Endothelial cell of umbilical vein (primary cell): ENCODE results near the gene FBLN7. TPM values are rescaled to one million over a fixed set of nuclear protein-coding genes. Genes with fewer than 3 reads are reported as not detected.
A peak's percentile ranks its signal among the peaks of the same experiment; 100 is the strongest.

ENCODE experiments used
- BruUV-seq: library from RNA; stranded (reverse); fragments of 400-500 nt; replicated peaks from 2 replicates; lab custom pipeline; 2021; lab: Mats Ljungman, UMichigan
- CTCF ChIA-PET: fragments of 300-600, 350-600 bp; sonication (Branson Sonifier 250); formaldehyde crosslinking; loops from one replicate; lab custom pipeline; 2021; ENCODE audit warnings: antibody characterized with exemption, inconsistent platforms; lab: Charles Lee
- POLR2A ChIA-PET: fragments of 300-600, 350-600 bp; sonication (Branson Sonifier 250); formaldehyde crosslinking; loops from one replicate; lab custom pipeline; 2021; ENCODE audit warnings: antibody characterized with exemption, inconsistent platforms; lab: Charles Lee
- DNase-seq: peaks from one replicate; pipeline ENCODE4 v3.0.0-alpha.2; 2011; ENCODE audit warnings: low read depth, low spot score
- FAIRE-seq: peaks from 2 replicates; lab custom pipeline; 2011; peaks lifted over from hg19 to GRCh38; lab: Jason Lieb, UNC
- H2AFZ ChIP-seq: 2 replicates; pipeline ENCODE4 v1.6.0; 2012; ENCODE audit warnings: low read depth, low read length, control low read depth, inconsistent platforms
- H3K27ac ChIP-seq: 2 replicates; pipeline ENCODE4 v1.5.1; 2011; ENCODE audit warnings: low read depth, mild to moderate bottlenecking, control low read depth, low read length, moderate library complexity; ENCODE audit not compliant: insufficient read depth
- H3K27me3 ChIP-seq, 2 experiments: 2 replicates each; pipeline versions ENCODE4 v1.6.0 to v1.6.1; 2011; ENCODE audit warnings: low read length in 2 of 2, mixed read lengths in 1 of 2; ENCODE audit not compliant: control insufficient read depth in 2 of 2, insufficient read depth in 2 of 2
- H3K36me3 ChIP-seq, 2 experiments: 2 replicates in 1 of 2; 3 replicates in 1 of 2; pipeline ENCODE4 v1.5.1; 2011; ENCODE audit warnings: low read length in 2 of 2, mild to moderate bottlenecking in 1 of 2, moderate library complexity in 1 of 2; ENCODE audit not compliant: control insufficient read depth in 2 of 2, insufficient read depth in 2 of 2; ENCODE audit errors: extremely low read depth in 1 of 2
- H3K4me1 ChIP-seq: 3 replicates; pipeline ENCODE4 v1.5.1; 2011; ENCODE audit warnings: mild to moderate bottlenecking, low read length; ENCODE audit not compliant: control insufficient read depth, insufficient read depth; ENCODE audit errors: extremely low read depth
- H3K4me2 ChIP-seq: 2 replicates; pipeline ENCODE4 v1.6.1; 2011; ENCODE audit warnings: low read length, control low read depth, mixed read lengths; ENCODE audit not compliant: insufficient read depth
- H3K4me3 ChIP-seq, 3 experiments: fragments of 200-600 bp in 1 of 3; sonication (generic), shearing (Covaris generic) in 1 of 3; replicated peaks in 1 of 3; 2 replicates each; pipeline ENCODE4 v1.5.1; 2011 to 2016; ENCODE audit warnings: control low read depth in 3 of 3, low read length in 3 of 3, mild to moderate bottlenecking in 2 of 3, inconsistent platforms in 1 of 3, low read depth in 1 of 3, moderate library complexity in 1 of 3; ENCODE audit not compliant: insufficient read depth in 1 of 3
- H3K79me2 ChIP-seq: 2 replicates; pipeline ENCODE4 v1.6.0; 2012; ENCODE audit warnings: low read length, inconsistent platforms; ENCODE audit not compliant: control insufficient read depth, insufficient read depth
- H3K9ac ChIP-seq: replicated peaks from 2 replicates; pipeline ENCODE3; 2011; ENCODE audit warnings: low read length, control low read depth; ENCODE audit not compliant: insufficient read depth; ENCODE audit errors: extremely low read depth
- H3K9me1 ChIP-seq: replicated peaks from 3 replicates; pipeline ENCODE4 v1.6.0; 2011; ENCODE audit warnings: mild to moderate bottlenecking, low read length; ENCODE audit not compliant: control insufficient read depth, insufficient read depth; ENCODE audit errors: extremely low read depth
- H3K9me3 ChIP-seq: replicated peaks from 2 replicates; pipeline ENCODE4 v1.5.1; 2012; ENCODE audit warnings: low read length, inconsistent platforms; ENCODE audit not compliant: control insufficient read depth, insufficient read depth
- H4K20me1 ChIP-seq: replicated peaks from 2 replicates; pipeline ENCODE3; 2011; ENCODE audit warnings: mild to moderate bottlenecking, low read length; ENCODE audit not compliant: control insufficient read depth, insufficient read depth; ENCODE audit errors: extremely low read depth
- EZH2 ChIP-seq: IDR thresholded peaks from 2 replicates; pipeline ENCODE4 v1.6.1; 2012; ENCODE audit warnings: borderline replicate concordance, low read depth, mild to moderate bottlenecking, moderate library complexity, low read length, inconsistent platforms; ENCODE audit not compliant: severe bottlenecking
- FOS ChIP-seq: IDR thresholded peaks from 2 replicates; pipeline ENCODE4 v1.6.1; 2011; ENCODE audit warnings: mild to moderate bottlenecking, low read length, moderate library complexity, borderline replicate concordance; ENCODE audit not compliant: insufficient read depth
- GATA2 ChIP-seq: IDR thresholded peaks from 2 replicates; pipeline ENCODE4 v1.7.0; 2011; ENCODE audit warnings: low read depth, mild to moderate bottlenecking, moderate library complexity, mixed read lengths, low read length; ENCODE audit not compliant: insufficient read length, insufficient read depth
- JUN ChIP-seq: IDR thresholded peaks from 2 replicates; pipeline ENCODE4 v1.6.1; 2011; ENCODE audit warnings: borderline replicate concordance, low read depth; ENCODE audit not compliant: insufficient read length, insufficient read depth
- MAX ChIP-seq: IDR thresholded peaks from 2 replicates; pipeline ENCODE4 v1.6.1; 2011; ENCODE audit not compliant: insufficient read depth, insufficient read length
- MYC ChIP-seq: IDR thresholded peaks from one replicate; pipeline ENCODE4 v1.6.1; 2011; ENCODE audit warnings: mild to moderate bottlenecking, low read depth, low read length
- POLR2A ChIP-seq: IDR thresholded peaks from 2 replicates; pipeline ENCODE4 v1.6.1; 2012; ENCODE audit warnings: low read depth, mild to moderate bottlenecking, control low read depth, low read length
- POLR2AphosphoS5 ChIP-seq: IDR thresholded peaks from 2 replicates; pipeline ENCODE4 v1.6.1; 2012; ENCODE audit warnings: low read depth, mild to moderate bottlenecking, control low read depth, low read length, moderate library complexity; ENCODE audit not compliant: insufficient read depth
- dilution Hi-C: fragments of 300-500 bp; cut with MboI; formaldehyde crosslinking; loops from one replicate; pipeline ENCODE4 v1.15.0; 2019; ENCODE audit warnings: low sequenced_read_pairs; ENCODE audit not compliant: extremely low pct_ligation_motif_present
- intact Hi-C: fragments of 100-400 bp; cut with micrococcal nuclease; formaldehyde crosslinking; loops from one replicate; pipeline ENCODE4 v1.10.0; 2022
- polyA plus RNA-seq, 4 experiments: library from polyadenylated mRNA; depleted of rRNA in 3 of 4; stranded (reverse) in 3 of 4; unstranded in 1 of 4; fragments of >200 nt; gene quantifications; 2 replicates each; pipeline versions ENCODE4 v1.2.1 to v1.2.3, GENCODE V29; 2011 to 2012; ENCODE audit warnings: missing spikeins in 1 of 4
- total RNA-seq: library from RNA; stranded (reverse); gene quantifications from 2 replicates; pipeline ENCODE4 v1.2.3, GENCODE V29; 2021
- TF ChIP-seq, protein P1 (sequence below), 2 donors: IDR thresholded peaks; 1 replicate in 1 of 2; 2 replicates in 1 of 2; pipeline ENCODE4 v1.5.1; 2011; ENCODE audit warnings: low read length in 2 of 2, mild to moderate bottlenecking in 2 of 2, moderate library complexity in 2 of 2, control low read depth in 1 of 2, inconsistent platforms in 1 of 2, low read depth in 1 of 2; ENCODE audit not compliant: insufficient read depth in 1 of 2; ENCODE audit errors: extremely low read depth in 1 of 2

The FBLN7 gene
- total and polyA plus RNA-seq, 2 donors (not counting 3 experiments of a cell fraction or from before 2014, with no cell fraction given): 3.1 to 3.3 TPM

DNA sequence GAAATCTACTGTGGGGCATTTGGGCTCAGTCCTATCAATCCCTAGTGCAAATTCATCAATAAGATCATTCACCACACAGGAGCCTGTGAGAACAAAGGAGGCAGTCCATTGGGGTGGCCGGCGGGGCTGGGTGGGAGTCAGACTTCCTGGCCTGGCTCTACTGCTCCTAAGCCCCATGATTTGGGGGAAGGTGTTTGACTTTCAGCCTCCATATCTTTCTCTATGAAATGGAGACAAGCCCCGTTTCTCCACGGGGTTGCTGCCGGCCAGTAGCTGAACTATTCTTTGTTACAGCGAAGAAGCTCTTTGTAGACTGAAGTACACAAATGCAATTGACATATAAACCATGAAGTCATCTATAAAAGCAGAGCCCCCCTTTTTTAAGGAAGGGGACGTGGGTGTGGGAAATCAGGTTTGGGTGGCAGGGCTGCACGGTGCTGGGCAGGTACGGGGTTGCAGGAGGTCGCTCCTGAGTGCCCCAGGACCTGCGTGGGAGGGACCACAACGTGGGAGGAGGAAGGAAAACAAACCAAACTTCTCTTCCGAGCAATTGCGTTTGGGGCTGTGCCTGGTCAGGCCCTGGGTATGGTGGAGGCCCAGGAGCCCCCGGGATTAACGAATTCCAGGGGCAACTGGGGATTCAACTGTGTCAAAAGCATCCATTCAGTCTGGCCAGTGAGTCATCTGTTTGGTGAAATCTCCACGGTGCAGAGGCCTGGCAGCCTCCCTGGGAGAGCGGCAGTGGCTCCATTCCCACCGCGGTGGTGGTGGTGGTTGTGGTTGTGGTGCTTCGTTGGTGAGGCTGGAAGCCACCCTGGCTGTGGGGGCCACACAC lies 18.2 kb downstream of the FBLN7 start:
- no peaks in the 10 kb centered on the region for H3K79me2 ChIP-seq
- no TSS peak for BruUV-seq
- intact Hi-C loops (no loop called here), dilution Hi-C loops (no loop called here)
- H4K20me1 ChIP-seq: no peaks in the 10 kb centered on the region
- peaks cover 11% of the 10 kb centered on the region for H3K4me1 ChIP-seq
- no peak for TF ChIP-seq MYC
- TF ChIP-seq POLR2A: no peak
- TF ChIP-seq MAX: no peak
- TF ChIP-seq, protein P1, sequence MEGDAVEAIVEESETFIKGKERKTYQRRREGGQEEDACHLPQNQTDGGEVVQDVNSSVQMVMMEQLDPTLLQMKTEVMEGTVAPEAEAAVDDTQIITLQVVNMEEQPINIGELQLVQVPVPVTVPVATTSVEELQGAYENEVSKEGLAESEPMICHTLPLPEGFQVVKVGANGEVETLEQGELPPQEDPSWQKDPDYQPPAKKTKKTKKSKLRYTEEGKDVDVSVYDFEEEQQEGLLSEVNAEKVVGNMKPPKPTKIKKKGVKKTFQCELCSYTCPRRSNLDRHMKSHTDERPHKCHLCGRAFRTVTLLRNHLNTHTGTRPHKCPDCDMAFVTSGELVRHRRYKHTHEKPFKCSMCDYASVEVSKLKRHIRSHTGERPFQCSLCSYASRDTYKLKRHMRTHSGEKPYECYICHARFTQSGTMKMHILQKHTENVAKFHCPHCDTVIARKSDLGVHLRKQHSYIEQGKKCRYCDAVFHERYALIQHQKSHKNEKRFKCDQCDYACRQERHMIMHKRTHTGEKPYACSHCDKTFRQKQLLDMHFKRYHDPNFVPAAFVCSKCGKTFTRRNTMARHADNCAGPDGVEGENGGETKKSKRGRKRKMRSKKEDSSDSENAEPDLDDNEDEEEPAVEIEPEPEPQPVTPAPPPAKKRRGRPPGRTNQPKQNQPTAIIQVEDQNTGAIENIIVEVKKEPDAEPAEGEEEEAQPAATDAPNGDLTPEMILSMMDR (IDR thresholded peaks at IDR 0.05; ENCODE audit: extremely low read depth in 1 of 2, insufficient read depth in 1 of 2, low read depth in 1 of 2, low read length in 2 of 2): no peak
- TF ChIP-seq POLR2AphosphoS5: no peak
- TF ChIP-seq GATA2: no peak
- TF ChIP-seq JUN: no peak
- no peak for TF ChIP-seq FOS
- no peak for TF ChIP-seq EZH2
- FAIRE-seq (no peak), DNase-seq (no peak)
- H3K27me3 ChIP-seq: no peaks in the 10 kb centered on the region
- H3K9me1 ChIP-seq: no peaks in the 10 kb centered on the region
- H3K9ac ChIP-seq: no peak overlapping the region
- H3K9me3 ChIP-seq: no peaks in the 10 kb centered on the region
- H3K36me3 ChIP-seq: no peaks in the 10 kb centered on the region
- ChIA-PET CTCF (interaction anchor here (1.6 kb wide), 1 partner anchor 60 kb away, joined by 5 read pairs; no protein-coding TSS in a partner anchor), POLR2A (no interaction called here)
- peak overlapping the region; percentile 0 for H3K27ac ChIP-seq
- H3K4me3 ChIP-seq: no peak overlapping the region
- peak overlapping the region; percentile 43 for H2AFZ ChIP-seq
- peak overlapping the region; percentile 37 for H3K4me2 ChIP-seq
